A549 (cell line): ENCODE measurements around the gene BTBD6. TPM values are rescaled to one million over a fixed set of nuclear protein-coding genes. Genes with fewer than 3 reads are reported as not detected.

Experiments used
- ATAC-seq, 2 experiments: fragments of 200-7000 bp in 1 of 2; fragments of >200 bp in 1 of 2; cut with Nextera tagmentation in 1 of 2; cut with Tn5 transposase in 1 of 2; 3 replicates each; pipeline versions ENCODE4 v1.8.0 to v1.9.1; 2018 to 2020; ENCODE audit warnings: mild to moderate bottlenecking in 1 of 2, moderate library complexity in 1 of 2
- CTCF ChIA-PET: fragments of 300-600 bp; sonication (Branson Sonifier 250); formaldehyde crosslinking; extraction: SDS; loops from one replicate; lab custom pipeline; 2021; ENCODE audit warnings: antibody characterized with exemption, inconsistent platforms; lab: Yijun Ruan, JAX
- POLR2A ChIA-PET: fragments of 350-600 bp; formaldehyde crosslinking; extraction: SDS; loops from one replicate; lab custom pipeline; 2021; ENCODE audit warnings: antibody characterized with exemption, inconsistent platforms; lab: Yijun Ruan, JAX
- DNase-seq, 2 experiments: peaks; one replicate each; pipeline versions ENCODE4 v3.0.0 to v3.0.0-alpha.2; 2011 to 2016; ENCODE audit warnings: low read depth in 1 of 2, low spot score in 1 of 2
- FAIRE-seq: peaks from 2 replicates; lab custom pipeline; 2011; peaks lifted over from hg19 to GRCh38; lab: Jason Lieb, UNC
- H3K27ac ChIP-seq, 2 experiments: fragments of >200 bp; sonication (Bioruptor Twin); formaldehyde crosslinking; 3 replicates each; pipeline ENCODE4 v1.5.1; 2016 to 2017
- H3K4me1 ChIP-seq: fragments of >200 bp; sonication (Bioruptor Twin); formaldehyde crosslinking; 3 replicates; pipeline ENCODE4 v1.6.1; 2016
- H3K4me2 ChIP-seq: fragments of >200 bp; sonication (Bioruptor Twin); formaldehyde crosslinking; 3 replicates; pipeline ENCODE4 v1.6.1; 2016
- H3K4me3 ChIP-seq: fragments of >200 bp; sonication (Bioruptor Twin); formaldehyde crosslinking; 3 replicates; pipeline ENCODE4 v1.5.1; 2016
- H3K9me3 ChIP-seq: fragments of >200 bp; sonication (Bioruptor Twin); formaldehyde crosslinking; 3 replicates; pipeline ENCODE4 v1.6.1; 2016
- CBX8 ChIP-seq: fragments of 200-600 bp; sonication (generic); IDR thresholded peaks from 2 replicates; pipeline ENCODE4 v1.6.1; 2016
- CTCF ChIP-seq: fragments of >200 bp; sonication (Bioruptor Twin); formaldehyde crosslinking; IDR thresholded peaks from 3 replicates; pipeline ENCODE4 v1.5.1; 2016
- E2F6 ChIP-seq: IDR thresholded peaks from 2 replicates; pipeline ENCODE4 v1.6.1; 2012; ENCODE audit warnings: low read depth, borderline replicate concordance
- EHF ChIP-seq: fragments of 250-450 bp; sonication (Bioruptor Pico); IDR thresholded peaks from 2 replicates; pipeline ENCODE4 v1.5.0; 2020; ENCODE audit warnings: mild to moderate bottlenecking
- EHMT2 ChIP-seq: fragments of 200-600 bp; sonication (generic); IDR thresholded peaks from 2 replicates; pipeline ENCODE4 v1.6.1; 2016; ENCODE audit warnings: antibody characterized with exemption, low read depth, mild to moderate bottlenecking, moderate library complexity
- EP300 ChIP-seq, 2 experiments: fragments of >200 bp; sonication (Bioruptor Twin); formaldehyde crosslinking; IDR thresholded peaks; 2 replicates in 1 of 2; 3 replicates in 1 of 2; pipeline ENCODE4 v1.6.1; 2016 to 2017
- ESRRA ChIP-seq: fragments of 150-350 bp; IDR thresholded peaks from 2 replicates; pipeline ENCODE4 v1.6.1; 2014; ENCODE audit warnings: mild to moderate bottlenecking, low read length, borderline replicate concordance
- FOSB ChIP-seq: fragments of 250-450 bp; sonication (Bioruptor Pico); IDR thresholded peaks from 2 replicates; pipeline ENCODE4 v1.5.0; 2020; ENCODE audit warnings: mild to moderate bottlenecking, moderate library complexity
- FOSL2 ChIP-seq, 2 experiments: fragments of 450-650 bp in 1 of 2; fragments of >200 bp in 1 of 2; sonication (Bioruptor Twin) in 1 of 2; formaldehyde crosslinking; IDR thresholded peaks; 2 replicates each; pipeline versions ENCODE4 v1.5.0 to v1.6.1; 2016 to 2020; ENCODE audit warnings: mild to moderate bottlenecking in 1 of 2, moderate library complexity in 1 of 2
- FOXS1 ChIP-seq: fragments of 250-450 bp; sonication (Bioruptor Pico); IDR thresholded peaks from 2 replicates; pipeline ENCODE4 v1.5.0; 2020; ENCODE audit warnings: mild to moderate bottlenecking, moderate library complexity
- HDAC2 ChIP-seq: fragments of 200-600 bp; sonication (generic); IDR thresholded peaks from 2 replicates; pipeline ENCODE4 v1.6.1; 2016
- HEYL ChIP-seq: fragments of 250-450 bp; sonication (Bioruptor Pico); IDR thresholded peaks from 2 replicates; pipeline ENCODE4 v1.8.0; 2021; ENCODE audit warnings: mild to moderate bottlenecking, moderate library complexity
- HOXA7 ChIP-seq: fragments of 250-450 bp; sonication (Bioruptor Pico); IDR thresholded peaks from 2 replicates; pipeline ENCODE4 v1.5.0; 2020; ENCODE audit warnings: mild to moderate bottlenecking, moderate library complexity
- HOXB13 ChIP-seq: fragments of 250-450 bp; sonication (Bioruptor Pico); IDR thresholded peaks from 2 replicates; pipeline ENCODE4 v1.5.0; 2020; ENCODE audit warnings: low read depth, mild to moderate bottlenecking, moderate library complexity
- JUNB ChIP-seq: fragments of >200 bp; sonication (Bioruptor Twin); formaldehyde crosslinking; IDR thresholded peaks from 2 replicates; pipeline ENCODE4 v1.6.1; 2016
- KDM1A ChIP-seq: fragments of 200-600 bp; sonication (generic); IDR thresholded peaks from 2 replicates; pipeline ENCODE4 v1.6.1; 2016; ENCODE audit warnings: low read depth, mild to moderate bottlenecking
- MAFK ChIP-seq: fragments of 450-650 bp; IDR thresholded peaks from 2 replicates; pipeline ENCODE4 v1.6.1; 2014; ENCODE audit not compliant: partially characterized antibody
- MAZ ChIP-seq: fragments of 150-350 bp; IDR thresholded peaks from 2 replicates; pipeline ENCODE4 v1.6.1; 2014; ENCODE audit warnings: antibody characterized with exemption, low read depth, low read length, borderline replicate concordance
- MYC ChIP-seq: IDR thresholded peaks from 2 replicates; pipeline ENCODE4 v1.6.1; 2012; ENCODE audit warnings: mild to moderate bottlenecking, inconsistent platforms, low read length, improper control_type of control experiment, borderline replicate concordance
- NPAS2 ChIP-seq: fragments of 250-450 bp; sonication (Bioruptor Pico); IDR thresholded peaks from 2 replicates; pipeline ENCODE4 v1.8.0; 2022; ENCODE audit warnings: mild to moderate bottlenecking, moderate library complexity, borderline replicate concordance
- PHF8 ChIP-seq: fragments of 200-600 bp; sonication (generic); IDR thresholded peaks from 2 replicates; pipeline ENCODE4 v1.6.1; 2016; ENCODE audit warnings: low read depth, mild to moderate bottlenecking, antibody characterized with exemption, moderate library complexity, borderline replicate concordance
- POLR2A ChIP-seq: IDR thresholded peaks from 2 replicates; pipeline ENCODE4 v1.6.1; 2012; ENCODE audit warnings: mild to moderate bottlenecking, low read length
- POLR2AphosphoS2 ChIP-seq: conservative IDR thresholded peaks from 2 replicates; pipeline ENCODE4 v1.6.1; 2012; ENCODE audit warnings: low read length, improper control_type of control experiment, inconsistent platforms
- RAD21 ChIP-seq, 2 experiments: fragments of >200 bp in 1 of 2; sonication (Bioruptor Twin) in 1 of 2; formaldehyde crosslinking in 1 of 2; IDR thresholded peaks in 1 of 2; conservative IDR thresholded peaks in 1 of 2; 2 replicates in 1 of 2; 3 replicates in 1 of 2; pipeline ENCODE4 v1.6.1; 2012 to 2018; ENCODE audit warnings: inconsistent platforms in 1 of 2
- RARB ChIP-seq: fragments of 250-450 bp; sonication (Bioruptor Pico); IDR thresholded peaks from 2 replicates; pipeline ENCODE4 v1.8.0; 2021; ENCODE audit warnings: mild to moderate bottlenecking, moderate library complexity
- RFX5 ChIP-seq: fragments of 450-650 bp; IDR thresholded peaks from 2 replicates; pipeline ENCODE4 v1.7.1; 2014; ENCODE audit warnings: antibody characterized with exemption, mild to moderate bottlenecking, moderate library complexity
- SMC3 ChIP-seq: fragments of >200 bp; sonication (Bioruptor Twin); formaldehyde crosslinking; IDR thresholded peaks from 3 replicates; pipeline ENCODE4 v1.6.1; 2018; ENCODE audit warnings: inconsistent platforms
- SREBF2 ChIP-seq: fragments of 450-650 bp; IDR thresholded peaks from 2 replicates; pipeline ENCODE4 v1.6.1; 2014; ENCODE audit warnings: mild to moderate bottlenecking, moderate library complexity
- TFCP2L1 ChIP-seq: fragments of 250-450 bp; sonication (Bioruptor Pico); IDR thresholded peaks from 2 replicates; pipeline ENCODE4 v1.5.0; 2021; ENCODE audit warnings: mild to moderate bottlenecking
- ZC3H11A ChIP-seq: fragments of 450-650 bp; IDR thresholded peaks from 2 replicates; pipeline ENCODE4 v1.6.1; 2014; ENCODE audit warnings: antibody characterized with exemption, mild to moderate bottlenecking
- ZSCAN20 ChIP-seq: fragments of 250-450 bp; sonication (Bioruptor Pico); IDR thresholded peaks from 2 replicates; pipeline ENCODE4 v1.8.0; 2022; ENCODE audit warnings: mild to moderate bottlenecking, moderate library complexity
- WGBS: methylation state at CpG from one replicate; pipeline ENCODE4 v1.1.6; 2017; ENCODE audit errors: missing lambda C conversion rate; 5-methylcytosine and 5-hydroxymethylcytosine counted together
- polyA plus RNA-seq, 4 experiments: library from polyadenylated mRNA; depleted of rRNA in 3 of 4; stranded (reverse); fragments of >200 nt; fragmentation: RNase III in 1 of 4; extraction: RNeasy Plus Mini Kit Qiagen cat#74134 plus additional on column Dnase treatment in 1 of 4; gene quantifications; 2 replicates in 3 of 4; 3 replicates in 1 of 4; pipeline ENCODE4 v1.2.3, GENCODE V29; 2011 to 2017

Gene BTBD6
- polyA plus RNA-seq, 2 of the 4 experiments (the other 2 are of a cell fraction): 16.1 to 33.6 TPM

- ChIA-PET CTCF (interaction anchor here (0.7 to 2.5 kb wide), 7 partner anchors 11 to 724 kb away, joined by 3 to 8 read pairs (median 3); no protein-coding TSS in a partner anchor), POLR2A (no interaction called here)
These were observed 23.3 kb upstream of the BTBD6 start for GRCh38 chr14:105224845-105225570.

GRCh38 chr14:105226198-105226597 is 22.1 kb upstream of the BTBD6 start:
- WGBS: 95% methylated on average over 10 of the region's 10 CpGs
- no peak overlapping the region for H3K27ac ChIP-seq
- no peak for ATAC-seq
- no peak overlapping the region for H3K4me2 ChIP-seq
- no peak overlapping the region for H3K4me3 ChIP-seq
- no peaks in the 10 kb centered on the region for H3K9me3 ChIP-seq
- DNase-seq: no peak
- CTCF ChIA-PET: interaction anchor here (1.0 to 1.7 kb wide), 2 partner anchors 13 to 69 kb away, joined by 3 to 7 read pairs; no protein-coding TSS in a partner anchor
- TF ChIP-seq FOXS1 (no peak), RARB (CRISPR knock-in tag) (no peak), HOXA7 (CRISPR knock-in tag) (no peak), E2F6 (no peak), CTCF (no peak), RFX5 (no peak), EHF (CRISPR knock-in tag) (no peak), MAZ (no peak), FOSB (CRISPR knock-in tag) (no peak), POLR2AphosphoS2 (no peak), RAD21 (conservative IDR thresholded peaks at IDR 0.05 in 1 of 2, IDR thresholded peaks at IDR 0.05 in 1 of 2) (no peak), HOXB13 (CRISPR knock-in tag) (no peak), MYC (no peak), EHMT2 (no peak), HEYL (no peak), CBX8 (no peak), JUNB (no peak)
- FAIRE-seq: no peak
- H3K4me1 ChIP-seq: no peaks in the 10 kb centered on the region
- POLR2A ChIA-PET: no interaction called here

More at GRCh38 chr14:105224845-105225570, 23.3 kb upstream of the BTBD6 start:
- TF ChIP-seq FOSL2 (IDR thresholded peaks at IDR 0.05) (no peak), FOSL2 (CRISPR knock-in tag; IDR thresholded peaks at IDR 0.05) (no peak), KDM1A (no peak), SREBF2 (no peak), HOXA7 (CRISPR knock-in tag) (no peak), ESRRA (no peak), ZC3H11A (no peak), SMC3 (no peak), CBX8 (no peak), TFCP2L1 (CRISPR knock-in tag) (no peak), NPAS2 (CRISPR knock-in tag) (no peak), EP300 (IDR thresholded peaks at IDR 0.05) (no peak), HDAC2 (no peak), RARB (CRISPR knock-in tag) (no peak), POLR2A (no peak), RFX5 (no peak), CTCF (no peak), MAFK (no peak), ZSCAN20 (no peak), MAZ (no peak), PHF8 (no peak)
- DNase-seq (no peak), FAIRE-seq (no peak), ATAC-seq (no peak)
- H3K4me1 ChIP-seq: no peaks in the 10 kb centered on the region
- H3K4me3 ChIP-seq: no peak overlapping the region
- no peak overlapping the region for H3K27ac ChIP-seq
- 89% methylated on average over 11 of the region's 11 CpGs for WGBS
- H3K9me3 ChIP-seq: no peaks in the 10 kb centered on the region
- no peak overlapping the region for H3K4me2 ChIP-seq
